HCT116 (cell line): ENCODE measurements around the gene TACC2. TPM values are rescaled to one million over a fixed set of nuclear protein-coding genes. Genes with fewer than 3 reads are reported as not detected.

ENCODE experiments used
- ATAC-seq: fragments of 200-7000 bp; cut with Tn5 transposase; 2 replicates; pipeline ENCODE4 v1.9.1; 2020; ENCODE audit warnings: mild to moderate bottlenecking, moderate library complexity
- BruUV-seq: library from RNA; stranded (reverse); fragments of 400-500 nt; replicated peaks from 2 replicates; lab custom pipeline; 2021; lab: Mats Ljungman, UMichigan
- CTCF ChIA-PET: fragments of 300-600 bp; sonication (Branson Sonifier 250); formaldehyde crosslinking; loops from one replicate; lab custom pipeline; 2021; ENCODE audit warnings: antibody characterized with exemption; lab: Charles Lee
- POLR2A ChIA-PET: fragments of 300-600, 350-600 bp; sonication (Branson Sonifier 250); formaldehyde crosslinking; loops from one replicate; lab custom pipeline; 2021; ENCODE audit warnings: antibody characterized with exemption; lab: Charles Lee
- RAD21 ChIA-PET, 2 experiments: fragments of 300-600 bp; sonication (Branson Sonifier 250); formaldehyde crosslinking; loops; one replicate each; lab custom pipeline; 2023; ENCODE audit warnings: low total read pairs in 2 of 2; ENCODE audit not compliant: uncharacterized antibody in 2 of 2, unreplicated experiment in 2 of 2, low non-redundant PET in 1 of 2; lab: Charles Lee
- DNase-seq: peaks from one replicate; pipeline ENCODE4 v3.0.0-alpha.2; 2010; ENCODE audit warnings: low read depth, low spot score
- H2AFZ ChIP-seq: fragments of 200-600 bp; shearing (Covaris generic), sonication (generic); 2 replicates; pipeline ENCODE4 v1.6.1; 2017; ENCODE audit warnings: low read depth, mixed run types, mixed read lengths, antibody characterized with exemption, low read length; ENCODE audit not compliant: poor library complexity, severe bottlenecking
- H3K27ac ChIP-seq: 2 replicates; pipeline ENCODE4 v1.5.1; 2012; ENCODE audit warnings: low read depth, low read length
- H3K27me3 ChIP-seq: fragments of 200-600 bp; sonication (generic); 2 replicates; pipeline ENCODE4 v1.6.1; 2016; ENCODE audit warnings: mixed run types, low read length, mixed read lengths; ENCODE audit not compliant: insufficient read depth
- H3K36me3 ChIP-seq, 2 experiments: fragments of 200-500 bp in 1 of 2; fragments of 200-600 bp in 1 of 2; sonication (Bioruptor generic) in 1 of 2; sonication (generic) in 1 of 2; 2 replicates each; pipeline versions ENCODE4 v1.5.1 to v1.6.1; 2014 to 2016; ENCODE audit warnings: low read length in 2 of 2, inconsistent platforms in 1 of 2, mixed read lengths in 1 of 2, mixed run types in 1 of 2; ENCODE audit not compliant: insufficient read depth in 2 of 2, control insufficient read depth in 1 of 2
- H3K4me1 ChIP-seq, 2 experiments: fragments of 200-600 bp in 1 of 2; sonication (generic) in 1 of 2; 2 replicates each; pipeline versions ENCODE4 v1.5.1 to v1.6.1; 2012 to 2017; ENCODE audit warnings: low read length in 2 of 2, inconsistent platforms in 1 of 2, mild to moderate bottlenecking in 1 of 2, mixed read lengths in 1 of 2, mixed run types in 1 of 2, moderate library complexity in 1 of 2; ENCODE audit not compliant: insufficient read depth in 2 of 2, control insufficient read depth in 1 of 2
- H3K4me2 ChIP-seq: fragments of 200-600 bp; sonication (generic); 2 replicates; pipeline ENCODE4 v1.6.1; 2017; ENCODE audit warnings: mixed run types, low read length, mixed read lengths
- H3K4me3 ChIP-seq, 2 experiments: fragments of 200-600 bp in 1 of 2; sonication (generic) in 1 of 2; replicated peaks in 1 of 2; 2 replicates each; pipeline ENCODE4 v1.5.1; 2011 to 2016; ENCODE audit warnings: low read length in 2 of 2, control low read depth in 1 of 2, low read depth in 1 of 2, mild to moderate bottlenecking in 1 of 2, mixed read lengths in 1 of 2, mixed run types in 1 of 2
- H3K79me2 ChIP-seq: fragments of 200-600 bp; sonication (generic); 2 replicates; pipeline ENCODE4 v1.6.1; 2017; ENCODE audit warnings: mild to moderate bottlenecking, mixed run types, low read length, moderate library complexity, mixed read lengths; ENCODE audit not compliant: insufficient read depth
- H3K9ac ChIP-seq: fragments of 200-600 bp; sonication (generic); 2 replicates; pipeline ENCODE4 v1.6.1; 2016; ENCODE audit warnings: low read length, mixed read lengths
- H3K9me2 ChIP-seq: fragments of 200-600 bp; sonication (generic), shearing (Covaris generic); 2 replicates; pipeline ENCODE4 v1.6.1; 2017; ENCODE audit warnings: mixed run types, mild to moderate bottlenecking, moderate library complexity; ENCODE audit not compliant: insufficient read depth
- H3K9me3 ChIP-seq, 2 experiments: fragments of 200-500 bp in 1 of 2; fragments of 200-600 bp in 1 of 2; sonication (Bioruptor generic) in 1 of 2; sonication (generic) in 1 of 2; 2 replicates each; pipeline ENCODE4 v1.6.1; 2014 to 2017; ENCODE audit warnings: low read length in 2 of 2, mixed read lengths in 2 of 2, inconsistent platforms in 1 of 2, low read depth in 1 of 2, mild to moderate bottlenecking in 1 of 2, mixed run types in 1 of 2, moderate library complexity in 1 of 2; ENCODE audit not compliant: control insufficient read depth in 1 of 2, insufficient read depth in 1 of 2
- H4K20me1 ChIP-seq: fragments of 200-600 bp; sonication (generic), shearing (Covaris generic); 2 replicates; pipeline ENCODE4 v1.6.1; 2017; ENCODE audit warnings: mixed run types, mild to moderate bottlenecking, moderate library complexity; ENCODE audit not compliant: insufficient read depth
- ATF3 ChIP-seq: IDR thresholded peaks from 2 replicates; pipeline ENCODE4 v1.6.1; 2012
- CEBPB ChIP-seq: IDR thresholded peaks from 2 replicates; pipeline ENCODE4 v1.6.1; 2012; ENCODE audit warnings: low read depth
- EGR1 ChIP-seq: IDR thresholded peaks from 2 replicates; pipeline ENCODE4 v1.6.1; 2012; ENCODE audit warnings: low read depth
- EZH2 ChIP-seq: fragments of 200-600 bp; sonication (generic); IDR thresholded peaks from 2 replicates; pipeline ENCODE4 v1.6.1; 2017; ENCODE audit warnings: antibody characterized with exemption, mixed run types
- EZH2phosphoT487 ChIP-seq: fragments of 200-600 bp; IDR thresholded peaks from 2 replicates; pipeline ENCODE4 v1.6.1; 2018; ENCODE audit warnings: antibody characterized with exemption, borderline replicate concordance
- MAX ChIP-seq: IDR thresholded peaks from 2 replicates; pipeline ENCODE4 v1.6.1; 2012
- POLR2A ChIP-seq: IDR thresholded peaks from 2 replicates; pipeline ENCODE4 v1.7.0; 2011; ENCODE audit warnings: borderline replicate concordance; ENCODE audit not compliant: insufficient read depth, insufficient read length; ENCODE audit errors: extremely low read depth
- POLR2AphosphoS5 ChIP-seq: IDR thresholded peaks from 2 replicates; pipeline ENCODE4 v1.6.1; 2011; ENCODE audit warnings: mild to moderate bottlenecking, low read depth, low read length, moderate library complexity
- SP1 ChIP-seq: IDR thresholded peaks from 2 replicates; pipeline ENCODE4 v1.6.1; 2012; ENCODE audit warnings: low read depth
- SRF ChIP-seq: IDR thresholded peaks from 2 replicates; pipeline ENCODE4 v1.6.1; 2012; ENCODE audit warnings: low read depth
- TCF7L2 ChIP-seq: IDR thresholded peaks from 2 replicates; pipeline ENCODE4 v1.7.0; 2011; ENCODE audit warnings: borderline replicate concordance, inconsistent platforms; ENCODE audit not compliant: insufficient read depth, insufficient read length; ENCODE audit errors: extremely low read depth
- intact Hi-C: fragments of 100-400 bp; cut with micrococcal nuclease; formaldehyde crosslinking; loops from 2 replicates; pipeline ENCODE4 v1.10.0; 2022
- total RNA-seq: library from RNA; stranded (reverse); gene quantifications from one replicate; pipeline ENCODE4 v1.2.1, GENCODE V29; 2021; ENCODE audit not compliant: unreplicated experiment
- TF ChIP-seq, protein P1 (sequence below): IDR thresholded peaks from 2 replicates; pipeline ENCODE4 v1.6.1; 2011; ENCODE audit warnings: mild to moderate bottlenecking, low read length, moderate library complexity; ENCODE audit not compliant: insufficient replicate concordance; ENCODE audit errors: extremely low read depth
- TF ChIP-seq, protein P2 (sequence below): IDR thresholded peaks from 2 replicates; pipeline ENCODE4 v1.6.1; 2012; ENCODE audit warnings: low read depth

TACC2 gene
- total RNA-seq, 1 experiment from 2014 or later = 38.6 TPM

DNA sequence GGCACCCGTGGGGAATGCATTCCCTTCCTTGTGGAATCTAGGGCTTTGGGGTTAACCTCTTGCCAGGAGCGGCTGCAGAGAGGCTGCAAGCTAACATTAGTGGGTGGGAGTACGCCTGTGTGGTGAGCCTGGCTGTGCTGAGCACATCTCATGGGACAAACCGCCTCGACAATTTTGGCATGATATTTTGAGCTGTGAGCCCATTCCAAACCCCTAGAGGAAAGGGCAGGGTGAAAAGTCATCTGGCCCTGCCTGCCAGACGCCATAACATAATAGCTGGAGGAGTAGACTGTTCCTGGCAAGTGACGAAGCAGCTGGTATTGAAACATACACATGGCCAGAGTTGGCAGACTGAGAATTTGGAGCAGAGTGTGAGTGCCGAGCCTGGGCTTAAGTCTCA lies 110.0 kb downstream of the TACC2 start:
- BruUV-seq = no TSS peak
- POLR2A ChIA-PET = interaction anchor here (1.6 kb wide), 1 partner anchor 14 kb away, joined by 3 read pairs; no protein-coding TSS in a partner anchor
- CTCF ChIA-PET = interaction anchor here (1.5 kb wide), 1 partner anchor 14 kb away, joined by 4 read pairs; no protein-coding TSS in a partner anchor
- no peaks in the 10 kb centered on the region for H3K79me2 ChIP-seq
- H2AFZ ChIP-seq = no peak overlapping the region
- no peak overlapping the region for H3K4me2 ChIP-seq
- H3K4me3 ChIP-seq = no peak overlapping the region
- H3K9me2 ChIP-seq = no peaks in the 10 kb centered on the region
- intact Hi-C loops = no loop called here
- peaks cover 25% of the 10 kb centered on the region; the same call in 1 of the 2 replicates for H3K27me3 ChIP-seq
- RAD21 ChIA-PET = no interaction called here
- no peaks in the 10 kb centered on the region for H3K36me3 ChIP-seq
- TF ChIP-seq TCF7L2 (no peak), MAX (no peak), ATF3 (no peak), SP1 (no peak), EZH2 (no peak), EGR1 (no peak)
- DNase-seq = no peak
- no peaks in the 10 kb centered on the region for H3K4me1 ChIP-seq
- no peak overlapping the region for H3K9ac ChIP-seq
- no peak for ATAC-seq
- no peaks in the 10 kb centered on the region for H4K20me1 ChIP-seq
- H3K9me3 ChIP-seq = no peaks in the 10 kb centered on the region
- no peak overlapping the region for H3K27ac ChIP-seq

DNA sequence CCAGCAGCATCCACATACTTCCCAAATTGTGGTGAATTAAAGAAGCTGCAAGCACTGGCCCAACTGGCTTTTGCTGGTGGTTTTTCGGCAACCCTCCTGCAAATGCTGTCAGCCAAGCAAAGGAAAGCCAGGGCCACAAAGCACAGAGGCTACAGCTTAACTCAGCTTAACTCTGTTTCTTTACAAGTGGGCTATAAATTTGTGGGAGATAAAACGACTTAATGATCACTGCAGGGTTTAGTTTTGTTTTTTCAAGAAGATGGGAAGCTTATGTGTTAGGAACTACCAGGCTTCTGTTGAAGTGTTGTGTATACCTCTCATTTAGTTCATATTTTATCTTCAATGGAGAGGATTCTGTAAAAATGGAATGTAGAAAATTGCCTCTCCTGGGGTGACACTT lies 110.6 kb downstream of the TACC2 start:
- H4K20me1 ChIP-seq = no peaks in the 10 kb centered on the region
- no peak overlapping the region for H3K9ac ChIP-seq
- H3K79me2 ChIP-seq = no peaks in the 10 kb centered on the region
- H3K9me2 ChIP-seq = no peaks in the 10 kb centered on the region
- H3K4me1 ChIP-seq = no peaks in the 10 kb centered on the region
- ChIA-PET CTCF (interaction anchor here (0.9 to 1.5 kb wide), 2 partner anchors 13 to 48 kb away, joined by 3 to 4 read pairs; no protein-coding TSS in a partner anchor), RAD21 (no interaction called here), POLR2A (interaction anchor here (1.6 kb wide), 1 partner anchor 13 kb away, joined by 3 read pairs; no protein-coding TSS in a partner anchor)
- DNase-seq = no peak
- no peak overlapping the region for H2AFZ ChIP-seq
- H3K36me3 ChIP-seq = no peaks in the 10 kb centered on the region
- no peak for ATAC-seq
- no peak overlapping the region for H3K4me3 ChIP-seq
- H3K27me3 ChIP-seq = peaks cover 20% of the 10 kb centered on the region; the same call in 1 of the 2 replicates
- H3K9me3 ChIP-seq = no peaks in the 10 kb centered on the region
- intact Hi-C loops = no loop called here
- no TSS peak for BruUV-seq
- no peak overlapping the region for H3K4me2 ChIP-seq
- H3K27ac ChIP-seq = no peak overlapping the region
- TF ChIP-seq CEBPB = no peak
- TF ChIP-seq, protein P1, sequence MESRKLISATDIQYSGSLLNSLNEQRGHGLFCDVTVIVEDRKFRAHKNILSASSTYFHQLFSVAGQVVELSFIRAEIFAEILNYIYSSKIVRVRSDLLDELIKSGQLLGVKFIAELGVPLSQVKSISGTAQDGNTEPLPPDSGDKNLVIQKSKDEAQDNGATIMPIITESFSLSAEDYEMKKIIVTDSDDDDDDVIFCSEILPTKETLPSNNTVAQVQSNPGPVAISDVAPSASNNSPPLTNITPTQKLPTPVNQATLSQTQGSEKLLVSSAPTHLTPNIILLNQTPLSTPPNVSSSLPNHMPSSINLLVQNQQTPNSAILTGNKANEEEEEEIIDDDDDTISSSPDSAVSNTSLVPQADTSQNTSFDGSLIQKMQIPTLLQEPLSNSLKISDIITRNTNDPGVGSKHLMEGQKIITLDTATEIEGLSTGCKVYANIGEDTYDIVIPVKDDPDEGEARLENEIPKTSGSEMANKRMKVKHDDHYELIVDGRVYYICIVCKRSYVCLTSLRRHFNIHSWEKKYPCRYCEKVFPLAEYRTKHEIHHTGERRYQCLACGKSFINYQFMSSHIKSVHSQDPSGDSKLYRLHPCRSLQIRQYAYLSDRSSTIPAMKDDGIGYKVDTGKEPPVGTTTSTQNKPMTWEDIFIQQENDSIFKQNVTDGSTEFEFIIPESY = no peak
- TF ChIP-seq EZH2 = no peak
- TF ChIP-seq TCF7L2 = no peak
- TF ChIP-seq POLR2A = no peak
- no peak for TF ChIP-seq ATF3
- no peak for TF ChIP-seq POLR2AphosphoS5
- TF ChIP-seq, protein P2, sequence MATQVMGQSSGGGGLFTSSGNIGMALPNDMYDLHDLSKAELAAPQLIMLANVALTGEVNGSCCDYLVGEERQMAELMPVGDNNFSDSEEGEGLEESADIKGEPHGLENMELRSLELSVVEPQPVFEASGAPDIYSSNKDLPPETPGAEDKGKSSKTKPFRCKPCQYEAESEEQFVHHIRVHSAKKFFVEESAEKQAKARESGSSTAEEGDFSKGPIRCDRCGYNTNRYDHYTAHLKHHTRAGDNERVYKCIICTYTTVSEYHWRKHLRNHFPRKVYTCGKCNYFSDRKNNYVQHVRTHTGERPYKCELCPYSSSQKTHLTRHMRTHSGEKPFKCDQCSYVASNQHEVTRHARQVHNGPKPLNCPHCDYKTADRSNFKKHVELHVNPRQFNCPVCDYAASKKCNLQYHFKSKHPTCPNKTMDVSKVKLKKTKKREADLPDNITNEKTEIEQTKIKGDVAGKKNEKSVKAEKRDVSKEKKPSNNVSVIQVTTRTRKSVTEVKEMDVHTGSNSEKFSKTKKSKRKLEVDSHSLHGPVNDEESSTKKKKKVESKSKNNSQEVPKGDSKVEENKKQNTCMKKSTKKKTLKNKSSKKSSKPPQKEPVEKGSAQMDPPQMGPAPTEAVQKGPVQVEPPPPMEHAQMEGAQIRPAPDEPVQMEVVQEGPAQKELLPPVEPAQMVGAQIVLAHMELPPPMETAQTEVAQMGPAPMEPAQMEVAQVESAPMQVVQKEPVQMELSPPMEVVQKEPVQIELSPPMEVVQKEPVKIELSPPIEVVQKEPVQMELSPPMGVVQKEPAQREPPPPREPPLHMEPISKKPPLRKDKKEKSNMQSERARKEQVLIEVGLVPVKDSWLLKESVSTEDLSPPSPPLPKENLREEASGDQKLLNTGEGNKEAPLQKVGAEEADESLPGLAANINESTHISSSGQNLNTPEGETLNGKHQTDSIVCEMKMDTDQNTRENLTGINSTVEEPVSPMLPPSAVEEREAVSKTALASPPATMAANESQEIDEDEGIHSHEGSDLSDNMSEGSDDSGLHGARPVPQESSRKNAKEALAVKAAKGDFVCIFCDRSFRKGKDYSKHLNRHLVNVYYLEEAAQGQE = no peak
- no peak for TF ChIP-seq SRF
- TF ChIP-seq EZH2phosphoT487 = no peak
